AG04449 (cell line): ENCODE data around the gene MEMO1.
"Not testable (repeated sequence)": the region's sequence is repeated elsewhere in the genome, so short reads cannot be mapped to it uniquely, and the experiment has no call there.

Experiments used
- CTCF ChIA-PET: fragments of 350-600 bp; formaldehyde crosslinking; extraction: SDS; loops from one replicate; lab custom pipeline; 2021; ENCODE audit warnings: antibody characterized with exemption; lab: Yijun Ruan, JAX
- POLR2A ChIA-PET: fragments of 400-600, 350-600 bp; formaldehyde crosslinking; extraction: SDS; loops from one replicate; lab custom pipeline; 2020; ENCODE audit warnings: antibody characterized with exemption, inconsistent platforms; lab: Yijun Ruan, JAX
- DNase-seq: peaks from one replicate; pipeline ENCODE4 v3.0.0-alpha.2; 2010; ENCODE audit warnings: low read depth, low spot score
- H3K4me3 ChIP-seq: 2 replicates; pipeline ENCODE4 v1.5.1; 2011; ENCODE audit warnings: low read depth, mild to moderate bottlenecking, control low read depth, low read length
- TF ChIP-seq, protein P1 (sequence below): IDR thresholded peaks from one replicate; pipeline ENCODE4 v1.5.1; 2011; ENCODE audit warnings: mild to moderate bottlenecking, moderate library complexity, low read length, control low read depth, inconsistent platforms; ENCODE audit not compliant: insufficient read depth; ENCODE audit errors: missing control alignments

MEMO1 gene

DNA sequence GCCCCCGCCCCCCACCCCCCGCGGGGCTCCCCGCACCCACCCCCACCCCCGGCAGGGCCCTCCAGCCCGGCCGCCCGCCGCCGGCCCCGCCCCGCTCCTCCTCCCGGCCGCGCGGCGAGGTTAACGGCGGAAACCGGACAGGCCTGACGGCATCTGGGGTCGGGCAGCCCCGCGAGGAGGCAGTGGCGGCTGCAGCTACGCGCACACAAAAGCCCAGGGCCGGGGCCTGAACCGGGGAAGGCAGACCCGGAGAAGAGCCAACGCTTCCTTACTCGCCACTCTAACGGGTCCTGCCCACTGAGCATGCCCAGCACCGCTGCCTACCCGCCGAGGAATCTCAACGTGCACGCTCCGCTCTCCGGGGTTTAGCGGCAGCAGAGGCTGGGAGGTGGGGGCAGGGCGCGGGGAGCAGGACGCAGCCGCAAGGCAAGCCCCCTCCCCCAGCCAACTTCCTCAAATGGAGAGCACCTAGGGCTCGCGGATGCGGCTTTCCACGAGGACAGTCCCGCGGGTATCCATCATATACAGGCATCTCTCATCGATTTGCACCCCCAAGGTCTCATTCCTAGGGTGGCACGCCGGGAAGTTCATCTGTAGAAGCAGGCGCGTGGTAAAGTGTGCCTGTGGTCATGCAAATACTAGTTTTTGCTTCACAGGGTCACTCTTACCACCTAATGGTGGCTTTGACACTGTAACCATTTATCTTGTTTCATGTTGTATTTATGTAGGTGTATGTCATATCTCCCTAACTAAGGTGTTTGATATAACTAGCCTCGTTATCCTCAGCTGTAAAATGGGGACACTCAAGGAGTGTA, at the start of gene MEMO1:
Gene MEMO1, minus strand, starts transcription at position 339 of the 815 bp plus-strand sequence. CDS start 761 bp downstream, outside the sequence.
- DNase-seq: peak; percentile 71
- POLR2A ChIA-PET: interaction anchor here (0.8 to 1.0 kb wide), 2 partner anchors 15 to 29 kb away, joined by 3 read pairs; partner anchors contain the start of gene DPY30
- TF ChIP-seq, protein P1, sequence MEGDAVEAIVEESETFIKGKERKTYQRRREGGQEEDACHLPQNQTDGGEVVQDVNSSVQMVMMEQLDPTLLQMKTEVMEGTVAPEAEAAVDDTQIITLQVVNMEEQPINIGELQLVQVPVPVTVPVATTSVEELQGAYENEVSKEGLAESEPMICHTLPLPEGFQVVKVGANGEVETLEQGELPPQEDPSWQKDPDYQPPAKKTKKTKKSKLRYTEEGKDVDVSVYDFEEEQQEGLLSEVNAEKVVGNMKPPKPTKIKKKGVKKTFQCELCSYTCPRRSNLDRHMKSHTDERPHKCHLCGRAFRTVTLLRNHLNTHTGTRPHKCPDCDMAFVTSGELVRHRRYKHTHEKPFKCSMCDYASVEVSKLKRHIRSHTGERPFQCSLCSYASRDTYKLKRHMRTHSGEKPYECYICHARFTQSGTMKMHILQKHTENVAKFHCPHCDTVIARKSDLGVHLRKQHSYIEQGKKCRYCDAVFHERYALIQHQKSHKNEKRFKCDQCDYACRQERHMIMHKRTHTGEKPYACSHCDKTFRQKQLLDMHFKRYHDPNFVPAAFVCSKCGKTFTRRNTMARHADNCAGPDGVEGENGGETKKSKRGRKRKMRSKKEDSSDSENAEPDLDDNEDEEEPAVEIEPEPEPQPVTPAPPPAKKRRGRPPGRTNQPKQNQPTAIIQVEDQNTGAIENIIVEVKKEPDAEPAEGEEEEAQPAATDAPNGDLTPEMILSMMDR: no peak
- CTCF ChIA-PET: interaction anchor here (0.6 kb wide), 1 partner anchor 16 kb away, joined by 3 read pairs; no protein-coding TSS in a partner anchor
- peak within 1 kb of the TSS; percentile 81 for H3K4me3 ChIP-seq

DNA sequence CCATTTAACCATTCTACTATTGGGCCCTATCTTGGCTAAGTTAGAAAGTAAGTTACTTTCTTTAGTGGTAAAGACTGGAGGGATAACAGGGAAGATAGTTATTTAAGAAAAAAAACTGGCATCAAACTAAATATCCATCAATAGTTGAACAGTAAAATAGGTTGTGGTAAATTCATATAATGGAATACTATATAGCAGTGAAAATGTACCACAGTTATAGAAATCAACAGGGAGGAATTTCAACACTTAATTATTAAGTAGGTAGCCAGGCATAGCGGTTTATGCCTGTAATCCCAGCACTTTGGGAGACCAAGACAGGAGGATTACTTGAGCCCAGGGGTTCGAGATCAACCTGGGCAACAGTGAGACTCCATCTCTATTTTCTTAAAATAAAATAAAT, 49.5 kb upstream of the MEMO1 start:
- POLR2A ChIA-PET: interaction anchor here (0.6 kb wide), 1 partner anchor 61 kb away, joined by 4 read pairs; no protein-coding TSS in a partner anchor
- TF ChIP-seq, protein P1: no peak

DNA sequence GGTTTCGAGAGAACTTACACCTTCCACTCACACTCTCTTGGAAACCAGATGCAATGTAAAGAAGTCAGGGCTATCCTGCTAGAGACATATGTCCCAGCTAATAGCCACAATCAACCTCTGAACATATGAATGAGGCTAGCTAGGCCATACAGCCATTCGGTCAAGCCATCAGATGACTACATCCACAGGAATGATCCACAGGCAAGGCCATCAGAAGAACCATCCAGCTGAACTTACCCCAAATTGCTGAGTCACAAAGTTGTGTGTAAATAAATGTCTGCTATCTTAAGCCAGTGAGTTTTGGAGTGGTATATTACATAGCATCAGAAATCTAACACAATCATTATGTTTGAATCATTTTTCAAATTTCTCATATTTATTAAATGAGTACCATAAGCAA, 47.3 kb upstream of the MEMO1 start:
- no peak overlapping the region for H3K4me3 ChIP-seq
- no peak for DNase-seq
- ChIA-PET CTCF (interaction anchor here (1.0 to 1.2 kb wide), 2 partner anchors 18 to 21 kb away, joined by 3 read pairs; no protein-coding TSS in a partner anchor), POLR2A (no interaction called here)
- TF ChIP-seq, protein P1: no peak

More for the DNA sequence above, 49.5 kb upstream of the MEMO1 start:
- H3K4me3 ChIP-seq: no peak overlapping the region
- CTCF ChIA-PET: no interaction called here
- DNase-seq: no peak

DNA sequence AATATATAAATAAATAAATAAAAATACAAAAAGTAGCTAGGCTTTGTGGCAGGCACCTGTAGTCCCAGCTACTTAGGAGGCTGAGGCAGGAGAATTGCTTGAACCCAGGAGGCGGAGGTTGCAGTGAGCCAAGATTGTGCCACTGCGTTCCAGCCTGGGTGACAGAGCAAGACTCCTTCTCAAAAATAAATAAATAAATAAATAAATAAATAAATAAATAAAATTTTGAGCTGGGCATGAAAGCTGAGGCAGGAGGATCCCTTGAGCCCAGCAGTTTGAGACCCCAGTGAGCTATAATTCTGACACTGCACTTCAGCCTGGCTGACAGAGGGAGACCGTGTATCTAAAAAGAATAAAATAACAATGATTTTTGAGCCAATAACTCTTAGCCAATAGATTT, 43.8 kb upstream of the MEMO1 start:
- DNase-seq, H3K4me3 ChIP-seq, CTCF ChIA-PET: not testable (repeated sequence)
- POLR2A ChIA-PET: interaction anchor here (0.6 kb wide), 1 partner anchor 21 kb away, joined by 3 read pairs; no protein-coding TSS in a partner anchor

DNA sequence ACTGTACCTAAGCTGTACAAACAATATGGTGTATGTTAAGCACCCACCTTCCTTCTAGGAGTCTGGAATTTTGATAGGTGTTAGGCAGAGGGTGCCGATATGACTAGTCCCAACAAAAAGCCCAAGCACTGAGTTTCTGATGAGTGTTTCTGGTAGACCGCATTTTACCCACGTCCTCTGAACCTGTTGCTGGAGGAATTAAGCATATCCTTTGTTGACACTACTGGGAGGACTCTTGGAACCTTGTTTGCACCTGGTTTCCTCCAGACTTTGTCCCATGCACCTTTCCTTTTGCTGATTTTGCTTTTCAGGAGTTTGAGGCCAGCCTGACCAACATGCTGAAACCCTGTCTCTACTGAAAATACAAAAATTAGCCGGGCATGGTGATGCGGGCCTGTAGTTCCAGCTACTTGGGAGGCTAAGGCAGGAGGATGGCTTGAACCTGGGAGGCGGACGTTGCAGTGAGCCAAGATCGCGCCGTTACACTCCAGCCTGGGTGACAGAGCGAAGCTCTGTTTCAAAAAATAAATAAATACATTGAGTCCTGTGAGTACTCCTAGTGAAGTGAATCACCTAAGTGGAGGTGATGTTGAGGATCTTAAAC, 41.1 kb upstream of the MEMO1 start:
- TF ChIP-seq, protein P1: no peak
- no peak for DNase-seq
- CTCF ChIA-PET: no interaction called here
- no peak overlapping the region for H3K4me3 ChIP-seq
- POLR2A ChIA-PET: no interaction called here

DNA sequence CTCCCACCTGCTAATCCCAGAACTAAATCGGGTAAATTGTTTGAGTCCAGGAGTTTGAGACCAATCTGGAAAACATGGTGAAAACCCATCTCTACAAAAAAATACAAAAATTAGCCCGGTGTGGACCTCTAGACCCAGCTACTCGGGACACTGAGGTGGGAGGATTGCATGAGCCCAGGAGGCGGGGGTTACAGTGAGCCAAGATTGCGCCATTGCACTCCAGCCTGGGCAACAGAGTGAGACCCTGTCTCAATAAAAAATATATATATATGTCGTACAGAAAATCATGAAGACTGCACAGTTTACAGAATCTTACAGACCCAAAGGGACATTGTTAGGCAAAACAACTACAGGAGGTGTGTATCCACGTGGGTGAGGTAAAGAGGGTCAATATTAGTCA, 32.8 kb upstream of the MEMO1 start:
- POLR2A ChIA-PET: no interaction called here
- TF ChIP-seq, protein P1: no peak

More for the DNA sequence above, 32.8 kb upstream of the MEMO1 start:
- no peak overlapping the region for H3K4me3 ChIP-seq
- CTCF ChIA-PET: no interaction called here
- DNase-seq: no peak
